PC-3 (cell line): ENCODE data around the gene ACBD7. TPM values are rescaled to one million over a fixed set of nuclear protein-coding genes. Genes with fewer than 3 reads are reported as not detected.

ENCODE experiments used
- ATAC-seq: fragments of 200-7000 bp; cut with Tn5 transposase; 2 replicates; pipeline ENCODE4 v1.9.1; 2020; ENCODE audit warnings: mild to moderate bottlenecking, moderate library complexity
- BruUV-seq: library from RNA; stranded (reverse); fragments of 400-500 nt; replicated peaks from 2 replicates; lab custom pipeline; 2021; lab: Mats Ljungman, UMichigan
- CTCF ChIA-PET: fragments of 300-600 bp; sonication (Branson Sonifier 250); formaldehyde crosslinking; loops from one replicate; lab custom pipeline; 2022; ENCODE audit warnings: antibody characterized with exemption; lab: Charles Lee
- POLR2A ChIA-PET: fragments of 300-600 bp; sonication (Branson Sonifier 250); formaldehyde crosslinking; loops from one replicate; lab custom pipeline; 2022; ENCODE audit warnings: antibody characterized with exemption; ENCODE audit not compliant: unreplicated experiment; lab: Charles Lee
- DNase-seq: peaks from one replicate; pipeline ENCODE4 v3.0.0-alpha.2; 2015
- H2AFZ ChIP-seq: fragments of 300-600 bp; sonication (generic); 2 replicates; pipeline ENCODE4 v1.6.0; 2016; ENCODE audit warnings: antibody characterized with exemption, low read length
- H3F3A ChIP-seq: fragments of 300-600 bp; sonication (generic); one replicate; pipeline ENCODE4 v1.6.0; 2017; ENCODE audit warnings: antibody characterized with exemption, low read length, control low read depth, mild to moderate bottlenecking; ENCODE audit not compliant: unreplicated experiment
- H3K27ac ChIP-seq: fragments of 300-600 bp; sonication (generic); 2 replicates; pipeline ENCODE4 v1.5.1; 2016; ENCODE audit warnings: mild to moderate bottlenecking, low read length
- H3K27me3 ChIP-seq: fragments of 300-600 bp; sonication (generic); 2 replicates; pipeline ENCODE4 v1.6.1; 2016; ENCODE audit warnings: low read length, mixed read lengths
- H3K36me3 ChIP-seq: fragments of 300-600 bp; sonication (generic); 2 replicates; pipeline ENCODE4 v1.6.1; 2016; ENCODE audit warnings: low read depth, mixed run types, low read length, mixed read lengths
- H3K4me1 ChIP-seq: fragments of 300-600 bp; sonication (generic); 2 replicates; pipeline ENCODE4 v1.5.1; 2016; ENCODE audit warnings: low read length; ENCODE audit not compliant: insufficient read depth
- H3K4me2 ChIP-seq: fragments of 300-600 bp; sonication (generic); 2 replicates; pipeline ENCODE4 v1.6.0; 2016; ENCODE audit warnings: low read length
- H3K4me3 ChIP-seq: fragments of 300-600 bp; sonication (generic); 2 replicates; pipeline ENCODE4 v1.5.1; 2016; ENCODE audit warnings: mild to moderate bottlenecking, low read length, mixed read lengths
- H3K79me2 ChIP-seq: fragments of 300-600 bp; sonication (generic); 2 replicates; pipeline ENCODE4 v1.6.1; 2017; ENCODE audit warnings: low read length, mixed read lengths
- H3K9ac ChIP-seq: fragments of 300-600 bp; sonication (generic); 2 replicates; pipeline ENCODE4 v1.6.0; 2016; ENCODE audit warnings: mild to moderate bottlenecking, low read length
- H3K9me2 ChIP-seq: fragments of 300-600 bp; sonication (generic); replicated peaks from 2 replicates; pipeline ENCODE4 v1.6.1; 2016; ENCODE audit warnings: mixed run types, low read length, mixed read lengths
- H3K9me3 ChIP-seq: fragments of 300-600 bp; sonication (generic); 2 replicates; pipeline ENCODE4 v1.6.1; 2016; ENCODE audit warnings: low read length, mixed read lengths
- H4K20me1 ChIP-seq: fragments of 300-600 bp; sonication (generic); 2 replicates; pipeline ENCODE4 v1.6.1; 2016; ENCODE audit warnings: low read length, mixed read lengths
- CTCF ChIP-seq: fragments of 300-600 bp; sonication (generic); conservative IDR thresholded peaks from 2 replicates; pipeline ENCODE4 v1.5.1; 2017; ENCODE audit warnings: antibody characterized with exemption, low read depth, mild to moderate bottlenecking, low read length
- EZH2 ChIP-seq: fragments of 300-600 bp; sonication (generic); IDR thresholded peaks from one replicate; pipeline ENCODE4 v1.6.1; 2017; ENCODE audit warnings: antibody characterized with exemption, mild to moderate bottlenecking, low read length; ENCODE audit not compliant: unreplicated experiment
- EZH2phosphoT487 ChIP-seq: fragments of 300-600 bp; sonication (generic); IDR thresholded peaks from 2 replicates; pipeline ENCODE4 v1.6.1; 2018; ENCODE audit warnings: mild to moderate bottlenecking, antibody characterized with exemption, low read length, borderline replicate concordance
- intact Hi-C: fragments of 100-400 bp; cut with micrococcal nuclease; formaldehyde crosslinking; loops from 2 replicates; pipeline ENCODE4 v1.9.0; 2023
- total RNA-seq: library from RNA; depleted of rRNA; stranded (reverse); fragments of >200 nt; gene quantifications from 2 replicates; pipeline ENCODE4 v1.2.3, GENCODE V29; 2014

ACBD7 gene
- total RNA-seq, 1 experiment from 2014 or later, result 5.4 TPM

GRCh38 chr10:15092855-15093408, 4.4 kb upstream of the ACBD7 start:
- H3K27me3 ChIP-seq, result no peaks in the 10 kb centered on the region
- TF ChIP-seq EZH2phosphoT487, result no peak
- no peak for TF ChIP-seq EZH2
- no peak for TF ChIP-seq CTCF
- POLR2A ChIA-PET, result no interaction called here
- no peak overlapping the region for H3K4me3 ChIP-seq
- H3K9me2 ChIP-seq, result no peaks in the 10 kb centered on the region
- H4K20me1 ChIP-seq, result no peaks in the 10 kb centered on the region
- no peaks in the 10 kb centered on the region for H3K36me3 ChIP-seq
- H3K4me2 ChIP-seq, result no peak overlapping the region
- intact Hi-C loops, result no loop called here
- H3F3A ChIP-seq, result no peaks in the 10 kb centered on the region
- no peaks in the 10 kb centered on the region for H3K9me3 ChIP-seq
- H3K79me2 ChIP-seq, result peaks cover 6% of the 10 kb centered on the region
- ATAC-seq (no peak), DNase-seq (no peak)
- no peak overlapping the region for H3K9ac ChIP-seq
- H2AFZ ChIP-seq, result no peak overlapping the region
- CTCF ChIA-PET, result no interaction called here
- no peak overlapping the region for H3K27ac ChIP-seq
- no TSS peak for BruUV-seq
- H3K4me1 ChIP-seq, result no peaks in the 10 kb centered on the region

- ChIA-PET CTCF (no interaction called here), POLR2A (no interaction called here)
- DNase-seq (no peak), ATAC-seq (no peak)
- BruUV-seq, result no TSS peak
- H3K9ac ChIP-seq, result no peak overlapping the region
- TF ChIP-seq EZH2 (no peak), CTCF (no peak), EZH2phosphoT487 (no peak)
- no peaks in the 10 kb centered on the region for H3K4me1 ChIP-seq
- H3K4me2 ChIP-seq, result no peak overlapping the region
- H3K27me3 ChIP-seq, result no peaks in the 10 kb centered on the region
- H4K20me1 ChIP-seq, result no peaks in the 10 kb centered on the region
- H2AFZ ChIP-seq, result no peak overlapping the region
- H3K4me3 ChIP-seq, result no peak overlapping the region
- H3K27ac ChIP-seq, result no peak overlapping the region
- no peaks in the 10 kb centered on the region for H3F3A ChIP-seq
- no peaks in the 10 kb centered on the region for H3K9me2 ChIP-seq
- H3K36me3 ChIP-seq, result no peaks in the 10 kb centered on the region
- H3K79me2 ChIP-seq, result no peaks in the 10 kb centered on the region
- intact Hi-C loops, result no loop called here
- no peaks in the 10 kb centered on the region for H3K9me3 ChIP-seq
Measured at GRCh38 chr10:15091418-15091817, 2.8 kb upstream of the ACBD7 start.

GRCh38 chr10:15084502-15084922, 4.1 kb downstream of the ACBD7 start:
- intact Hi-C loops, result no loop called here
- CTCF ChIA-PET, result interaction anchor here (0.7 kb wide), 1 partner anchor 180 kb away, joined by 3 read pairs; no protein-coding TSS in a partner anchor

More at GRCh38 chr10:15084502-15084922, 4.1 kb downstream of the ACBD7 start:
- Histone ChIP-seq H3K9me2 (no peaks in the 10 kb centered on the region), H3K36me3 (no peaks in the 10 kb centered on the region), H3K4me3 (peak overlapping the region; percentile 74), H3K9ac (peak overlapping the region; percentile 45; the same call in 1 of the 2 replicates), H2AFZ (peak overlapping the region; percentile 77), H3F3A (no peaks in the 10 kb centered on the region), H3K79me2 (no peaks in the 10 kb centered on the region), H3K27me3 (no peaks in the 10 kb centered on the region), H3K9me3 (no peaks in the 10 kb centered on the region), H3K27ac (peak overlapping the region; percentile 49), H3K4me2 (peak overlapping the region; percentile 83), H3K4me1 (peaks cover 11% of the 10 kb centered on the region; the same call in 1 of the 2 replicates), H4K20me1 (no peaks in the 10 kb centered on the region)
- peak; percentile 90 for DNase-seq
- peak; percentile 81 for ATAC-seq
- BruUV-seq, result no TSS peak
- POLR2A ChIA-PET, result interaction anchor here (0.7 kb wide), 1 partner anchor 71 kb away, joined by 5 read pairs; no protein-coding TSS in a partner anchor
- no peak for TF ChIP-seq EZH2
- TF ChIP-seq CTCF, result 0 out of 2 replicates have a peak, but pooled peaks have one; percentile 24
- TF ChIP-seq EZH2phosphoT487, result no peak
